GM21786 (cell line): ENCODE data around the gene GRAMD2A.

ENCODE experiments used
- ATAC-seq: cut with Tn5 transposase; IDR thresholded peaks from one replicate; pipeline ENCODE4 v1.9.1; 2021; ENCODE audit not compliant: unreplicated experiment

Gene GRAMD2A

DNA sequence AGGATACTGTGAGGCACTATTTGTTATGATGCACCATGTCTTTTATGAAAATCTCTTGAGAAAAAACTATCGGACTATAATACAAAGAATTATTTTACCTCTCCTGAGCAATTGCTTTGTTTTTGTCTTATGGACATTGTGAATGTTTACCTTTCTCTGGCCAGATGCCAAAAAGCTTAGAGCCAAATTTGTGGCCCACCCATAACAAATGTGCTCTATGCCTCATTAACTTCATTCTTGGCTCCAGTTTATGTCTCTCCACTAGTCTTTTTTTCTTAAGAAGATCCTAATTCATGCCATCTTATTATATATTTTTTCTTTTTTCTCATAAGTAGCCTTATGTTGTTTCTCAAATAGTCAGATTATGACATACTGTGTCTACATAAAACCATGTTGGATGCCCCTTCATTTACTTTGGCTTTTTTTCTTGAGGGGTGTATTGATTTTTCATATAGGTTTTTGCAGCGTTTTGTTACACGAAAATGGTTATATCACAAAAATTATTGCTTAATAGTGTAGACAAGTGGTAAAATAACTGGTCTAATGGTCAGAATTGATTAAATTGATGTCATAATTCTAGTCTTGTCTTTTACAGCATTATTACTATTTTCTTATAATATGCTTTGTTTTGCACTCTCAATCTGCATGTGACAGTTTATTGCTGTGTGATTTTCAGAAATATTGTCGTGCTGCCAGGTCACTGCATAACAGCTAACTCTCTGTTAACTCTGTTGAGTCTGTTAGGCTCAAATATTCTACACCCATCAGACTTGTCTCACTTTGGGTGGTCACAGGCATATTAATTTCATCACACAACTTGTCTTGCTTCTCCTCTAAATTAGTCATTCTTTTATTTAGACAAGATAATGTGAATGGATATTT, 61.2 kb downstream of the GRAMD2A start:
- no peak for ATAC-seq

DNA sequence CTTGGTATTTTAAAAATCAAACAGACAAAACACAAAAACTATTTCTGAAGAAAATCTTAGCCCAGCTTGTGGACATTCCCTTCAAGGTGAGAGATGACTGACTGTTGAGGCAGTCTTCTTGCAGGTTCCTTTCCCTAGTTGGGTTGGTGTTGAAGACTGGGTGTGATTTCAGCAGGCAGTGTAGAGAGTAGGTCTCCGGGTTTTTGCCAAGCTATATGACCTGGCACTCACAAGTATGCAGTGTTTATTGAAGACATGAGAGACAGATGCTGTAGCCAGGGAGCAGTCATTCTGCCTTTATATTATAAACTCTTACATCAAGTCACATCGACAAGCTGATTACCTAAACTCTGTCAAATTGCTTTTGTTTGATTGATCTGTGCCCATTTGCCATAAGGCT, 61.9 kb downstream of the GRAMD2A start:
- no peak for ATAC-seq

GRCh38 chr15:72133211-72133610, 64.4 kb downstream of the GRAMD2A start:
- ATAC-seq, result no peak

- ATAC-seq, result no peak
Observed at GRCh38 chr15:72131922-72132321, 65.7 kb downstream of the GRAMD2A start.

- no peak for ATAC-seq
Observed at GRCh38 chr15:72130272-72130671, 67.3 kb downstream of the GRAMD2A start.

DNA sequence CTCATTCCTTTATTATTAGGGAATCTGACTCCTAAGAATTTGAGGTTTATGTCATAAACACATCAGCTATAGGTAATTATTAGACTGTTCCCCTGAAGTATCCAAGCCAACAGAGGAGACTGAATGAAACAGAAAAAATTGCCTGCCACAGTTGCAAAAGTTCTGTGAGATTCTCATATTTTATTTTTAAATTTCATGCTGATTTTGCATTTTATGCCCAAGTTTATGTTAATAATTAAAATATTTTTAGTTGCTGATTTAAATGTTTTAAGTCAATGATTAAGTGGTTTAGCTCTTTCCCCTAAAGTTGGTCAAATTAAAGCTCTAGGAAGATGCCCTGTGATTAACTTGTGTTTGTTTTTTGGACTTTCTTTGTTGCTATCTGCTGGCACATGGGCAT, 69.2 kb downstream of the GRAMD2A start:
- no peak for ATAC-seq

DNA sequence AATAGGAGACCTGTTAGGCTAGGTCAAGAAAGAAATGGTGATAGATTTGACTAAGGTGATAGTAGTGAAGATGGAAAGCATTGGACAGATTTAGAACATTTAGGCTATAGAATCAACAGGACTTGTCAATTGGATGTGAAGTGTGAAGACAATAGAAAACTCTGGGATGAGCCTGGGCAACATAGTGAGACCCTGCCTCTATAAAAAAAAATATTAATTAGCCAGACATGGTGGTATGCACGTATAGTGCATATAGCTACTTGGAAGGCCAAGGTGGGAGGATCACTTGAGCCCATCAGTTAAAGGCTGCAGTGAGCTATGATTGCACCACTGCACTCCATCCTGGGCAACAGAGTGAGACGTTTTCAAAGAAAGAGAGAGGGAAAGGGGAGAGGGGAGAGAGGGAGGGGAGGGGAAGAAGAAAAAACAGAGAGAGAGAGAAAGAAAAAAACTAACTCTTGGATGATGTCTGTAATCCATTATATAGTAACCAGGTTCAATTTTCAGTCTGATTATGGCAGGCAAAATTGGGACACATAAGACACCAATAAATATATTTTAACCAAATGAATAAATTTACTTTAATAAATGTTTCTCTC, 69.8 kb downstream of the GRAMD2A start:
- no peak for ATAC-seq

- no peak for ATAC-seq
Observed at GRCh38 chr15:72124218-72124617, 73.4 kb downstream of the GRAMD2A start.

GRCh38 chr15:72118017-72118978, 79.3 kb downstream of the GRAMD2A start, which contains the start of the genes MYO9A and SENP8:
Gene MYO9A (minus strand): TSS chr15:72118150. CDS start chr15:72046563, 71,587 bp downstream.
Gene SENP8 (plus strand): TSS chr15:72118403. CDS start chr15:72139624, 21,221 bp downstream.
- peak; percentile 57 for ATAC-seq

- ATAC-seq, result peak; percentile 57
Observed at GRCh38 chr15:72117486-72118016, 80.0 kb downstream of the GRAMD2A start.

DNA sequence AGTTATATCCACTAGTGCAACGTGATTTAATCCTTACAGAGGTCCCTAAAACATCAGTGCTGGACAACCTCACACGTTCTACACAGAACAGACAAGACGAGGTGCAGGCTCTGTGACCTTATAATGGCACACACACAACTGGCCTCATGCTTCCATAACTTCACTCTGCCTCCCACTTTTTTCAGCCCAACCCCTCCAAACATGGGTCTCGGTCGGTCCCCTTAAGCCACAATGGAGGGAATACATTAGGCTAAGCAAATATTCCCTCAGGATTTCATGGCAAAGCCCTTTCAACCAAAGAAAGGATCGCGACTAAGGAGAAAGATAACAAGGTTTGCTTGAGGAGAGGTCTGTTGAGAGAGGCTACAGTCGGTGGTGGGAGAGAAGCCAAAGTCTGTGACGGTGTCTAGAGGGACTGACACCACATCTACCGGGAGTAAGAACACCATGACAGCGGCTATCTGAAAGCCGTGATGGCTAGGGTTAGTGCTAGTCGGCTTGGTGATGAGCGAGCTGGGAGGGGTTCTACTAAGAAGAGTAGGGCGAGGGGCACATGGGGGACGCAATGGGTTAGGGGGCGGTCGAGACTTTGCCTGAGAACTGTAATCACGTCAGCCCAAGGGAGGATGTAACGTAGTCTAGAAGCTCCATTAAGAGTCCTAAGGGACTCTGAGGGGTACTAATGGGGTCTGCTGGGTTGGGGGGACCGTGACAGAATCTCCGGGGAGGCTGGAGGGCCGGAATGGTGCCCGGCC, 80.7 kb downstream of the GRAMD2A start:
- ATAC-seq, result peak; percentile 4

DNA sequence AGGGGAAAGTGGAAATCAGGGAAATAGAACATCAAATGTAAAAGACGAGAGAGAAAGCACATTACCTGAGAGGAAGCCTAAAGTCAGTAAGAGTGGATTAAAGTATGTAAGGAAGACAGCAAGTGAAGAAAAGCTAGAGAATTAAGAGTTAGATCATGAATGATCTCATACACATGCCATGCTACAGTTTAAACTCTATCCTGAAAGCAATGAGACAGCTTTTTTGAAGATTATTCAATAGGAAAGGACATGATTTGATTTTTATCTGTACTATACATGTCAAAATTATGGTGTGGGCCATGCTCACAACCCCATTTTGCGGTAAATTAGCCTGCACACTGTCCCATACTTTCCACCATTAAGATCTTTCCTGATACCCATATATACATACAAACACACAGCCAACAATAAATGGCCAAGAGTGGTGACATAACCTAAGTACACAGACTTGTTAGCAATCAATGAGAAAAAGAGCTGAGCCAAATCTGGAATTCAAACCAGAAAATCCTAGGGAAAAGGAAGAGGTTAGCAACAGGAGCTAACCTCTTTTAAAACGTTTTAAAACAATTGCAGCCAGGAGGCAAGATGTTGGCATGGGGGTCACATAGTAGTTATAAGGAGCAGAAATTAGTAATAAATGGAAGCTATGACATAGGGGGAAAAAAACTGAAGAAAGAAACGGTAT, 84.1 kb downstream of the GRAMD2A start:
- no peak for ATAC-seq

- ATAC-seq, result no peak
Observed at GRCh38 chr15:72112805-72113204, 84.8 kb downstream of the GRAMD2A start.

DNA sequence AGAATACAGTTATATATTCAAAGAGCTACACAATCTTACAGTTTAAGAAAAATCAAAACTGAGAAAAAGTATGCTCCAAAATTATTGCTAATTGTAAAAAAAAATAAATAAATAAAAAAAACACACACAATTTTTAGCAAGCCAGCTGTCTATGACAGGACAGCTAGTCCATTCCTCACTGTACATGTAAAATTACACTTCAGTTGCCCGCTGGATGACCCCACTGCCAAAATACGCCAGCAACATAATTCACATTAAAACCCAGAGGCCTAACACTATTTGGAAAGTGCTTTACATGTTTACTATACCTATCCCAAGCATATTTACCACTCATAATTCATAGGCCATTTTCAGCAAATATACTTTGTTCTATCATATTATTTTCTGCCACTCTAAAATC, 85.5 kb downstream of the GRAMD2A start:
- ATAC-seq, result no peak

DNA sequence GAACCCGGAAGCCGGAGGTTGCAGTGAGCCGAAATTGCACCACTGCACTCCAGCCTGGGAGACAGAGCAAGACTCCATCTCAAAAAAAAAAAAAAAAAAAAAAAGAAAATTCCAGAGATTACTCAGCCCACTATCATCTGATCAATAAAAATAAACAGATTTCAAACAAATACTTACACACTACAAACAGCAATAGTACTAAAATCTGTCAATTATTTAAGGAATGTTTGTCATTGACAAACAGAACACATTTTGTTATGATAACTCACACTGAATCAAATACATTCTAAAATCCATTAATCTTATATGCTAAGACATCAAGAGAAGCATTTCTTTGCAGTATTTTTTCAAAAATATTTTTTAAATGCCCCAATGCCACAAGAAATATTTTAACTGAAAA, 87.2 kb downstream of the GRAMD2A start:
- ATAC-seq, result no peak
